GM12801 (cell line): ENCODE data around the gene EMC1.

Experiments
- CTCF ChIP-seq: IDR thresholded peaks from one replicate; pipeline ENCODE4 v1.5.1; 2011; ENCODE audit warnings: control low read depth; ENCODE audit not compliant: insufficient read length; ENCODE audit errors: extremely low read depth

EMC1 gene

DNA sequence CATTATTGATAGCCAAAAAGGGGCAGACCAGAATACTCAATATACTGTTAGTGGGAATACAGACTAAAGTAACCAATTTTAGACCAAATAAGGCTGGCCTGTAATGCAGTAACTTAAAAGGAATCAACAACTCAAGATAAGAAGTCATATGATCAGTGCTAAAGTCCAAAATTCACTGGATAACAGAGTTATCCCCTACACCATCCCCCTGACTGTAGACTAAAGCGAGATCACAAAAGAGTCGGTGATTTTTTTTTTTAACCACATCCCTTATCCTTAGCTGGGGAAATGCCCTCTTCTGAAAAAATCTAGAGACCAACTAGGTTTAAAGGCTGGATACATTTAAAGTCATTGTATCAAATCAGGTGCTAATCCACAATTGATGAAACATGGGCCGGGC, 48.9 kb downstream of the EMC1 start:
- TF ChIP-seq CTCF, result no peak

DNA sequence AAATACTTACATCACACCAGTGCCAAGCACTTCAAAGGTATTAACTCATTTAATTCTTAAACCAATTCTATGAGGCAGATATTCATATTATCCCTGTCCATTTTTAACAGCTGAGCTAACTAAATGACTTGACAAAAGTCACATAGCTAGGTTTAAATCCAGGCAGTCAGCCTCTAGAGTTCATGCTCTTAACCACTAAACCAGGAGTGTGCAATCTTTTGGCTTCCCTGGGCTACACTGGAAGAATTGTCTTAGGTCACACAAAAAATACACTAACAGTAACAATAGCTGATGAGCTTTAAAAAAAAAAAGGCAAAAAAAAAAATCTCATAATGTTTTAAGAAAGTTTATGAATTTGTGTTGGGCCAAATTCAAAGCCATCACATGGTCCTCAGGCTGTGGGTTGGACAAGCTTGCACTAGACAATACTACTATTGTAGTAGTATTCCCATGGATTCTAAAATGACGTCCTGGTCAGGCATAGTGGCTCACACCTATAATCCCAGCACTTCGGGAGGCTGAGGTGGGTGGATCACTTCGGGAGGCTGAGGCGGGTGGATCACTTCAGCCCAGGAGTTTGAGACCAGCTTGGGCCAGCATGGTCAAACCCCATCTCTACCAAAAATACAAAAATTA, 51.2 kb downstream of the EMC1 start:
- TF ChIP-seq CTCF, result no peak

- no peak for TF ChIP-seq CTCF
These were observed 51.9 kb downstream of the EMC1 start for GRCh38 chr1:19199329-19199968.

DNA sequence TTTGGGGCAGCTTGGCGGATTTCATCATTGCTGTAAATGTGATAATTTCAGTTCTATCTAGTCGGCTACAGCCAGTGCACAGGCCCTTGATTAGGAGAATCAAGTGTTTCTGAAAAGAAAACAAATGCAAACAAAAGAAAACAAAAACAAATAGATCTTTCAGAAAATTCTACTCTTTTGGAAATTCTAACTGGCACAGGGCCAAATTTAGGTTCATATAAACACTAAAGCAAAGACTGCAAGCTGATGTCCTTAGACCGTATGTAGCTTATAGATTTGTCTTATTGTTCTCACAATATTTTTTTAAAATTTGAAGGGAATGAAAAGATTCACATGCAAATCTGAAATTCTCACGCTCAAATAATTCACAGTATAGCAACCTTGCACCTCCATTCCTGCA, 52.5 kb downstream of the EMC1 start:
- no peak for TF ChIP-seq CTCF

GRCh38 chr1:19197845-19198244, 53.5 kb downstream of the EMC1 start:
- TF ChIP-seq CTCF, result no peak

GRCh38 chr1:19196331-19196730, 55.0 kb downstream of the EMC1 start:
- TF ChIP-seq CTCF, result no peak

GRCh38 chr1:19193004-19193403, 58.3 kb downstream of the EMC1 start:
- TF ChIP-seq CTCF, result no peak
